ENCODE measurements around the gene MRPL10.

MRPL10 gene

GRCh38 chr17:47878203-47879027 is 47.1 kb upstream of the MRPL10 start:
- Histone ChIP-seq H3K4me3 (ENCODE audit: insufficient read depth, low read length, poor library complexity, severe bottlenecking) (no peak overlapping the region), H3F3A (ENCODE audit: insufficient read depth) (no peaks in the 10 kb centered on the region), H3K9me3 (ENCODE audit: insufficient read depth, low read length) (no peaks in the 10 kb centered on the region), H3K9me2 (replicated peaks; ENCODE audit: insufficient read depth, low read length) (no peaks in the 10 kb centered on the region), H3K27ac (ENCODE audit: low read depth, low read length) (no peak overlapping the region), H3K79me2 (ENCODE audit: insufficient read depth, low read length) (no peaks in the 10 kb centered on the region), H3K27me3 (ENCODE audit: low read length) (no peaks in the 10 kb centered on the region), H3K4me2 (ENCODE audit: low read depth, low read length, poor library complexity, severe bottlenecking) (no peak overlapping the region), H3K9ac (ENCODE audit: low read length) (no peak overlapping the region), H2AFZ (ENCODE audit: low read depth, low read length, severe bottlenecking) (no peak overlapping the region), H3K36me3 (ENCODE audit: low read length) (no peaks in the 10 kb centered on the region), H4K20me1 (ENCODE audit: low read depth, low read length) (no peaks in the 10 kb centered on the region)
- TF ChIP-seq EZH2phosphoT487 (conservative IDR thresholded peaks at IDR 0.05; ENCODE audit: low read length) (no peak), CTCF (IDR thresholded peaks at IDR 0.05; ENCODE audit: insufficient read depth, low read length, poor library complexity, severe bottlenecking) (no peak)

- Histone ChIP-seq H3K9me2 (replicated peaks; ENCODE audit: insufficient read depth, low read length) (no peaks in the 10 kb centered on the region), H4K20me1 (ENCODE audit: low read depth, low read length) (no peaks in the 10 kb centered on the region), H3K27ac (ENCODE audit: low read depth, low read length) (no peak overlapping the region), H2AFZ (ENCODE audit: low read depth, low read length, severe bottlenecking) (no peak overlapping the region), H3K79me2 (ENCODE audit: insufficient read depth, low read length) (no peaks in the 10 kb centered on the region), H3K9me3 (ENCODE audit: insufficient read depth, low read length) (no peaks in the 10 kb centered on the region), H3K9ac (ENCODE audit: low read length) (no peak overlapping the region), H3F3A (ENCODE audit: insufficient read depth) (no peaks in the 10 kb centered on the region), H3K36me3 (ENCODE audit: low read length) (no peaks in the 10 kb centered on the region), H3K27me3 (ENCODE audit: low read length) (no peaks in the 10 kb centered on the region), H3K4me3 (ENCODE audit: insufficient read depth, low read length, poor library complexity, severe bottlenecking) (no peak overlapping the region), H3K4me2 (ENCODE audit: low read depth, low read length, poor library complexity, severe bottlenecking) (no peak overlapping the region)
- TF ChIP-seq EZH2phosphoT487 (conservative IDR thresholded peaks at IDR 0.05; ENCODE audit: low read length) (no peak), CTCF (IDR thresholded peaks at IDR 0.05; ENCODE audit: insufficient read depth, low read length, poor library complexity, severe bottlenecking) (no peak)
Observed at GRCh38 chr17:47877368-47878034, 46.2 kb upstream of the MRPL10 start.

GRCh38 chr17:47875011-47875985 is 44.0 kb upstream of the MRPL10 start:
- Histone ChIP-seq H3K4me2 (ENCODE audit: low read depth, low read length, poor library complexity, severe bottlenecking) (no peak overlapping the region), H3K9me3 (ENCODE audit: insufficient read depth, low read length) (no peaks in the 10 kb centered on the region), H4K20me1 (ENCODE audit: low read depth, low read length) (no peaks in the 10 kb centered on the region), H3K27ac (ENCODE audit: low read depth, low read length) (no peak overlapping the region), H3K4me3 (ENCODE audit: insufficient read depth, low read length, poor library complexity, severe bottlenecking) (no peak overlapping the region), H3K9me2 (replicated peaks; ENCODE audit: insufficient read depth, low read length) (no peaks in the 10 kb centered on the region), H2AFZ (ENCODE audit: low read depth, low read length, severe bottlenecking) (no peak overlapping the region), H3K36me3 (ENCODE audit: low read length) (no peaks in the 10 kb centered on the region), H3K27me3 (ENCODE audit: low read length) (no peaks in the 10 kb centered on the region), H3F3A (ENCODE audit: insufficient read depth) (no peaks in the 10 kb centered on the region), H3K79me2 (ENCODE audit: insufficient read depth, low read length) (no peaks in the 10 kb centered on the region), H3K9ac (ENCODE audit: low read length) (no peak overlapping the region)
- no peak for TF ChIP-seq EZH2phosphoT487 (conservative IDR thresholded peaks at IDR 0.05; ENCODE audit: low read length)
- no peak for TF ChIP-seq CTCF (IDR thresholded peaks at IDR 0.05; ENCODE audit: insufficient read depth, low read length, poor library complexity, severe bottlenecking)

Measured in SU-DHL-6 (cell line).